ENCODE results near the gene CLK2.
"Not testable (repeated sequence)": the region's sequence is repeated elsewhere in the genome, so short reads cannot be mapped to it uniquely, and the experiment has no call there.

CLK2 gene

GRCh38 chr1:155223047-155223446 is 50.3 kb downstream of the CLK2 start:
- no peak overlapping the region for H3K4me3 ChIP-seq (ENCODE audit: low read depth, low read length)

DNA sequence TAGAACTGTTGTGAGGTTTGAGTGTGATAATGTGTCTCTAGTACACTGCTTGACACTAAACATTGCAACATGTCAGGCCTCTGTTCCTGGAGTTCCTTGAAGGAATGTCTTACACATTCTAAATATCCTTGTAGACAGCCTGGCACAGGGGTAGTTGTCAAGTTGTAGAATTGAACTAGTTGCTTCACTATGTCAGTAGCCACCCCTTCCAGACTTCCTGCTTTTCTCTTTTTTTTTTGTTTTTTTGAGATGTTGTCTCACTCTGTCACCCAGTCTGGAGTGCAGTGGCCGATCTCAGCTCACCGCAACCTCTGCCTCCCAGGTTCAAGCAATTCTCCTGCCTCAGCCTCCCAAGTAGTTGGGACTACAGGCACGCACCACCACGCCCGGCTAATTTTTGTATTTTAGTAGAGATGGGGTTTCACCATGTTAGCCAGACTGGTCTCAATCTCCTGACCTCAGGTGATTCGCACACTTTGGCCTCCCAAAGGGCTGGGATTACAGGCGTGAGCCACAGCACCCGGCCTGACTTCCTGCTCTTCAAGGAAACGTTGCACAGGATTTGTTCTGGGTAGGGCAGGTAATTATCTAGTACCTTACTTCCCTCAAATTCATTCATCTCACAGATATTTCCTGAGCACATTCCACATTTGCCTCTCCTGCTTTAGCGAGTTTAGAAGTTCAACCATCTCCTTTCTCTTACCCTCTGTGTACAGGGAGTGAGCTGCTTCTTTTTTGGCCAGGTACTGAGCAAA is 52.9 kb downstream of the CLK2 start:
- H3K4me3 ChIP-seq (ENCODE audit: low read depth, low read length) = not testable (repeated sequence)

More at GRCh38 chr1:155223047-155223446, 50.3 kb downstream of the CLK2 start:
- TF ChIP-seq, protein P1, sequence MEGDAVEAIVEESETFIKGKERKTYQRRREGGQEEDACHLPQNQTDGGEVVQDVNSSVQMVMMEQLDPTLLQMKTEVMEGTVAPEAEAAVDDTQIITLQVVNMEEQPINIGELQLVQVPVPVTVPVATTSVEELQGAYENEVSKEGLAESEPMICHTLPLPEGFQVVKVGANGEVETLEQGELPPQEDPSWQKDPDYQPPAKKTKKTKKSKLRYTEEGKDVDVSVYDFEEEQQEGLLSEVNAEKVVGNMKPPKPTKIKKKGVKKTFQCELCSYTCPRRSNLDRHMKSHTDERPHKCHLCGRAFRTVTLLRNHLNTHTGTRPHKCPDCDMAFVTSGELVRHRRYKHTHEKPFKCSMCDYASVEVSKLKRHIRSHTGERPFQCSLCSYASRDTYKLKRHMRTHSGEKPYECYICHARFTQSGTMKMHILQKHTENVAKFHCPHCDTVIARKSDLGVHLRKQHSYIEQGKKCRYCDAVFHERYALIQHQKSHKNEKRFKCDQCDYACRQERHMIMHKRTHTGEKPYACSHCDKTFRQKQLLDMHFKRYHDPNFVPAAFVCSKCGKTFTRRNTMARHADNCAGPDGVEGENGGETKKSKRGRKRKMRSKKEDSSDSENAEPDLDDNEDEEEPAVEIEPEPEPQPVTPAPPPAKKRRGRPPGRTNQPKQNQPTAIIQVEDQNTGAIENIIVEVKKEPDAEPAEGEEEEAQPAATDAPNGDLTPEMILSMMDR (IDR thresholded peaks at IDR 0.05; ENCODE audit: low read depth, low read length) = no peak

GRCh38 chr1:155219592-155220031 is 53.7 kb downstream of the CLK2 start:
- no peak overlapping the region for H3K4me3 ChIP-seq (ENCODE audit: low read depth, low read length)
- TF ChIP-seq, protein P1 (IDR thresholded peaks at IDR 0.05; ENCODE audit: low read depth, low read length) = no peak

GRCh38 chr1:155218854-155219591 is 54.3 kb downstream of the CLK2 start:
- TF ChIP-seq, protein P1 (IDR thresholded peaks at IDR 0.05; ENCODE audit: low read depth, low read length) = no peak
- no peak overlapping the region for H3K4me3 ChIP-seq (ENCODE audit: low read depth, low read length)

GRCh38 chr1:155214702-155215101 is 58.6 kb downstream of the CLK2 start:
- H3K4me3 ChIP-seq (ENCODE audit: low read depth, low read length) = not testable (repeated sequence)

Data from WI38 (cell line).